ENCODE measurements around the gene ZMYND8. TPM values are rescaled to one million over a fixed set of nuclear protein-coding genes. Genes with fewer than 3 reads are reported as not detected.
"Not testable (repeated sequence)": the region's sequence is repeated elsewhere in the genome, so short reads cannot be mapped to it uniquely, and the experiment has no call there.

The ZMYND8 gene
- total RNA-seq, 4 donors from 2014 or later: 48.5 to 169 (median 54.1) TPM

DNA sequence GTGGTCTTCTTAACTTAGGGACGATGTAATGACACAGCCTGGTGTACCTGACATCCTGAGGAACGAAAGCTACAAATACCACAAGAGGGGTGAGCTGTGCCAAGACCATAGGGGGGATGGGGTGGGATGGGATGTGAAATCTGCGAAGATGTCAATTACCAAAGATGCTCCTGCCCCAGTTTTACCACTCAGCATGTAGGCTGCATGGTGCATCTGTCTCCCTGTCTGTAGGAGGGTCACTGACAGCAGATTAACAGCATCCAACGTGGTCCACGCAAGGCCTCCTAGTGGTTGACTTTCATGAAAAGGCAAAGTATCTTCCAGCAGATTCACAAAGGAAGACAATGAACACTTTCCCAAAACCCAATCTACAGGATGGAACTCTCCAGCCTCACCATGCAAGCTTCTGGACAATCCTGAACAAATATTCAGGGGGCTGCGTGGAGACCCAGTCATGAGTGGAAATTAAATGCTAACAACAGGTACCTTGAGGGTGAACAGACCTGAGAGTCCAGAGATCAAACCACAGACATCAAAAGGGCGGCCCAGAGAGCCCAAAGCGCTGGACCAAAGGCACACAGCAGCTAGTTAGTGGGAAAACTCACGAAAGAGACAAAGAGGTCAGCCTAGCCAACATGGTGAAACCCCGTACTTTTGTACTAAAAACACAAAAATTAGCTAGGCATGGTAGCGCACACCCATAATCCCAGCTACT lies 44.4 kb downstream of the ZMYND8 start:
- peak in 1 of 2 donors; percentile 29 for DNase-seq (ENCODE audit: low spot score in 2 of 2)
- H3K27ac ChIP-seq: no peak overlapping the region
- H3K4me1 ChIP-seq: peaks cover 45% of the 10 kb centered on the region
- H3K9me3 ChIP-seq: no peaks in the 10 kb centered on the region
- WGBS: 96% methylated on average over 11 of the region's 11 CpGs
- no peaks in the 10 kb centered on the region for H3K27me3 ChIP-seq
- H3K36me3 ChIP-seq: peaks cover 18% of the 10 kb centered on the region
- no peak overlapping the region for H3K4me3 ChIP-seq
- TF ChIP-seq, protein P1, sequence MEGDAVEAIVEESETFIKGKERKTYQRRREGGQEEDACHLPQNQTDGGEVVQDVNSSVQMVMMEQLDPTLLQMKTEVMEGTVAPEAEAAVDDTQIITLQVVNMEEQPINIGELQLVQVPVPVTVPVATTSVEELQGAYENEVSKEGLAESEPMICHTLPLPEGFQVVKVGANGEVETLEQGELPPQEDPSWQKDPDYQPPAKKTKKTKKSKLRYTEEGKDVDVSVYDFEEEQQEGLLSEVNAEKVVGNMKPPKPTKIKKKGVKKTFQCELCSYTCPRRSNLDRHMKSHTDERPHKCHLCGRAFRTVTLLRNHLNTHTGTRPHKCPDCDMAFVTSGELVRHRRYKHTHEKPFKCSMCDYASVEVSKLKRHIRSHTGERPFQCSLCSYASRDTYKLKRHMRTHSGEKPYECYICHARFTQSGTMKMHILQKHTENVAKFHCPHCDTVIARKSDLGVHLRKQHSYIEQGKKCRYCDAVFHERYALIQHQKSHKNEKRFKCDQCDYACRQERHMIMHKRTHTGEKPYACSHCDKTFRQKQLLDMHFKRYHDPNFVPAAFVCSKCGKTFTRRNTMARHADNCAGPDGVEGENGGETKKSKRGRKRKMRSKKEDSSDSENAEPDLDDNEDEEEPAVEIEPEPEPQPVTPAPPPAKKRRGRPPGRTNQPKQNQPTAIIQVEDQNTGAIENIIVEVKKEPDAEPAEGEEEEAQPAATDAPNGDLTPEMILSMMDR (IDR thresholded peaks at IDR 0.05): no peak
- TF ChIP-seq EP300 (IDR thresholded peaks at IDR 0.05) (no peak), POLR2AphosphoS5 (IDR thresholded peaks at IDR 0.05) (no peak), POLR2A (IDR thresholded peaks at IDR 0.05) (no peak)

DNA sequence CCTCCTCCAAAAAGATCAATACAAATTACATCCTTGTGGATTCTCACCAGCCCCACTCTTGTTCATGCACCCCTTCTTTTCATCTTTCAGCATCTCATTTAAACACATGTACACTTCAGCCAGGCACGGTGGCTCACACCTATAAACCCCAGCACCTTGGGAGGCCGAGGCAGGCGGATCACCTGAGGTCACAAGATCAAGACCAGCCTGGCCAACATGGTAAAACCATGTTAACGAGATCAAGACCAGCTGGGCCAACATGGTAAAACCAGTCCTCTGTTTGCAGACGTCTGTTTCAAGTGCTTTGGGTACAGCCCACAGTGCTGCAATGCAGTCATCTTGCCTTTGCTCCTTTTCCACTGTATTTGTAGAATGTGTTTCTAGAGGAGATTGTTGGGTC lies 45.3 kb downstream of the ZMYND8 start:
- no peaks in the 10 kb centered on the region for H3K9me3 ChIP-seq
- no peak overlapping the region for H3K4me3 ChIP-seq
- 98% methylated on average over 5 of the region's 5 CpGs for WGBS
- TF ChIP-seq POLR2AphosphoS5 (IDR thresholded peaks at IDR 0.05): no peak
- TF ChIP-seq, protein P1 (IDR thresholded peaks at IDR 0.05): no peak
- no peak for TF ChIP-seq POLR2A (IDR thresholded peaks at IDR 0.05)
- no peak for TF ChIP-seq EP300 (IDR thresholded peaks at IDR 0.05)
- H3K27ac ChIP-seq: no peak overlapping the region
- no peaks in the 10 kb centered on the region for H3K27me3 ChIP-seq
- peaks cover 25% of the 10 kb centered on the region for H3K36me3 ChIP-seq
- H3K4me1 ChIP-seq: peaks cover 36% of the 10 kb centered on the region
- no peak for DNase-seq (ENCODE audit: low spot score in 2 of 2)

DNA sequence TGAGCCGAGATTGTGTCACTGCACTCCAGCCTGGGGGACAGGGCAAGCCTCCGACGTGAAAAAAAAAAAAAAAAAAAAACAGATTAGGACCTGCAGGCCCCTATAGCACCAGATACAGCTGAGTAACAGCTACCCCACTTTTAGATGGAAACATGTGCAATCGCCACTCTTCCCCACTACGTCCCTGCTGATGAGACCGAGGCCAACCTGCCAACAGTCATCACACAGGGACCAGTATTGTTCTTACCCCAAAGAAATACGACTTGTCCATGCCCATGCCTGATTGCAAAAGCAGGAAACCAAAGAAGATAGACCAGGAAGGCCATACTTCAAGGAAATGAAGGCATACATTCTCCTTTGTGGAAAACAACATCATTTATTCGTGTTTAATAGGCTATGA lies 45.8 kb downstream of the ZMYND8 start:
- peaks cover 30% of the 10 kb centered on the region for H3K36me3 ChIP-seq
- no peak overlapping the region for H3K4me3 ChIP-seq
- TF ChIP-seq EP300 (IDR thresholded peaks at IDR 0.05): no peak
- no peak for TF ChIP-seq POLR2A (IDR thresholded peaks at IDR 0.05)
- TF ChIP-seq POLR2AphosphoS5 (IDR thresholded peaks at IDR 0.05): no peak
- TF ChIP-seq, protein P1 (IDR thresholded peaks at IDR 0.05): no peak
- H3K27me3 ChIP-seq: no peaks in the 10 kb centered on the region
- peaks cover 31% of the 10 kb centered on the region for H3K4me1 ChIP-seq
- H3K9me3 ChIP-seq: no peaks in the 10 kb centered on the region
- H3K27ac ChIP-seq: peak overlapping the region; percentile 71
- DNase-seq (ENCODE audit: low spot score in 2 of 2): no peak
- WGBS: 88% methylated on average over 8 of the region's 8 CpGs

DNA sequence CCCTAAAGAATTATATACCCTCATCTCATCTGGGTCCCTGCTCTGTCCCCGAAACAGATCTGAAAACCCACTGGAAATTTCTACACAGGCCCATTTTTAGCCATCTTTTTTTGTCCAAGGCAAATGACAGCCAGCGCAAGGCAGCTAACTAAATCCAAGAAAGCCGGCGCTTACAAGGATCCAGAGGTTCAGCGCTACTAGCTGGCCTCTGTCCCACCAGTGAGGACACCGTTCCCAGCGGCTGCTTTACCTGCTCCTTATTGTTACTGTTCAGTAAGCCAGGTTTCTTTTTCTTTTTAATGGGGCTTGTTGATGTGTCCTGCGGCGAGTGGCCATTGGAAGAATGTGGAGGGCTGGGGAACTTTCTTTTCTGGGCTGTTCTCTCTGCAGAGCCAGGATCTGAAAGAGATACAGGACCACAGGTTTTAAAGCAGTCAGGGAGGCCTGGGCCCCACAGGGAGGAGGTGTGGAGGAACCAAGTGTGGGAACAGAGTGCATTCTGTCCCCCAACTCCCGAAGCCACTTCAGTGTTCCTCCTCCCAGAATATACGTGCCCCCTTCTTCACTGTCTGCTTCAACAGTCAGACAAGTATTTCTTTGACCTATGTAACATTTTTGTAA lies 46.6 kb downstream of the ZMYND8 start:
- H3K9me3 ChIP-seq: no peaks in the 10 kb centered on the region
- DNase-seq (ENCODE audit: low spot score in 2 of 2): no peak

DNA sequence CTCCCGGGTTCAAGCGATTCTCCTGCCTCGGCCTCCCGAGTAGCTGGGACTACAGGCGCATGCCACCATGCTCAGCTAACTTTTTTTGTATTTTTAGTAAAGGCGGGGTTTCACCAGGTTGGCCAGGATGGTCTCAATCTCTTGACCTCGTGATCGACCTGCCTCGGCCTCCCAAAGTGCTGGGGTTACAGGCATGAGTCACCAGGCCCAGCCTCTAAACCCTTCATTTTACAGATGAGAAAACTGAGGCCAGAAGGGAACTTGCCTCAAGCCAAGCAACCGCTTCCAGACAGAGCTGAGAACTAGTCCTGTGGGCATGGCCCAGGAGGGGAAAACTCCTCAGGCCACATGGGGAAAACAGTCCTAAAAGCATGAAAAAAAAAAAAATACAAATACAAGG lies 47.1 kb downstream of the ZMYND8 start:
- H3K4me1 ChIP-seq: peaks cover 26% of the 10 kb centered on the region
- no peaks in the 10 kb centered on the region for H3K9me3 ChIP-seq
- H3K36me3 ChIP-seq: peaks cover 37% of the 10 kb centered on the region
- H3K27me3 ChIP-seq: no peaks in the 10 kb centered on the region
- DNase-seq (ENCODE audit: low spot score in 2 of 2): no peak
- peak overlapping the region; percentile 71 for H3K27ac ChIP-seq
- WGBS: 87% methylated on average over 10 of the region's 10 CpGs
- TF ChIP-seq, protein P1 (IDR thresholded peaks at IDR 0.05): no peak
- TF ChIP-seq POLR2A (IDR thresholded peaks at IDR 0.05) (no peak), EP300 (IDR thresholded peaks at IDR 0.05) (no peak), POLR2AphosphoS5 (IDR thresholded peaks at IDR 0.05) (no peak)
- H3K4me3 ChIP-seq: no peak overlapping the region

More for the DNA sequence above, 46.6 kb downstream of the ZMYND8 start:
- H3K27me3 ChIP-seq: no peaks in the 10 kb centered on the region
- H3K4me3 ChIP-seq: no peak overlapping the region
- peaks cover 26% of the 10 kb centered on the region for H3K4me1 ChIP-seq
- 86% methylated on average over 11 of the region's 11 CpGs for WGBS
- peak overlapping the region; percentile 71 for H3K27ac ChIP-seq
- TF ChIP-seq EP300 (IDR thresholded peaks at IDR 0.05) (no peak), POLR2AphosphoS5 (IDR thresholded peaks at IDR 0.05) (no peak), POLR2A (IDR thresholded peaks at IDR 0.05) (no peak)
- TF ChIP-seq, protein P1 (IDR thresholded peaks at IDR 0.05): no peak
- H3K36me3 ChIP-seq: peaks cover 37% of the 10 kb centered on the region

DNA sequence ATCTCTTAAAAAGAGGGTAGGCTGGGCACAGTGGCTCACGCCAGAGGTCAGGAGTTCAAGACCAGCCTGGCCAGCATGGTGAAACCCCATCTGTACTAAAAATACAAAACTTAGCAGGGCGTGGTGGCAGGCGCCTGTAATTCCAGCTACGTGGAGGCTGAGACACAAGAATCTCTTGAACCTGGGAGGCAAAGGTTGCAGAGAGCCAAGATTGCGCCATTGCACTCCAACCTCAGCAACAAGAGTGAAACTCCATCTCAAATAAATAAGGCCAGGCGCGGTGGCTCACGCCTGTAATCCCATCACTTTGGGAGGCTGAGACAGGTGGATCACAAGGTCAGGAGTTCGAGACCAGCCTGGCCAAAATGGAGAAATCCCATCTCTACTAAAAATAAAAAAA lies 48.9 kb downstream of the ZMYND8 start:
- not testable (repeated sequence) for H3K9me3 ChIP-seq; H3K27me3 ChIP-seq; DNase-seq (ENCODE audit: low spot score in 2 of 2); H3K4me3 ChIP-seq; H3K27ac ChIP-seq
- WGBS: 96% methylated on average over 9 of the region's 9 CpGs
- Histone ChIP-seq H3K36me3 (peaks cover 40% of the 10 kb centered on the region), H3K4me1 (peaks cover 35% of the 10 kb centered on the region)
